ENCODE measurements around the gene KCNA2.

KCNA2 gene

GRCh38 chr1:110617116-110617515 lies 11.0 kb upstream of the KCNA2 start:
- no peak overlapping the region for H3K27ac ChIP-seq (replicated peaks)
- no peaks in the 10 kb centered on the region for H3K27me3 ChIP-seq (ENCODE audit: insufficient read depth, poor library complexity, severe bottlenecking)
- DNase-seq (ENCODE audit: low read depth in 1 of 2, low spot score in 1 of 2), result no peak

GRCh38 chr1:110616587-110616986 lies 10.4 kb upstream of the KCNA2 start:
- Histone ChIP-seq H3K27me3 (ENCODE audit: insufficient read depth, poor library complexity, severe bottlenecking) (no peaks in the 10 kb centered on the region), H3K27ac (replicated peaks) (no peak overlapping the region), H3K4me3 (replicated peaks; ENCODE audit: insufficient read depth, low read length) (no peak overlapping the region)
- TF ChIP-seq SPI1 (IDR thresholded peaks at IDR 0.05; ENCODE audit: borderline replicate concordance, low read depth), result no peak
- peak; percentile 59 for TF ChIP-seq POLR2AphosphoS5 (IDR thresholded peaks at IDR 0.05; ENCODE audit: low read depth)
- peak; percentile 65 for TF ChIP-seq GABPA (IDR thresholded peaks at IDR 0.05; ENCODE audit: low read depth)
- peak; percentile 83 to 90 for DNase-seq (ENCODE audit: low read depth in 1 of 2, low spot score in 1 of 2)

More at GRCh38 chr1:110617116-110617515, 11.0 kb upstream of the KCNA2 start:
- TF ChIP-seq POLR2AphosphoS5 (IDR thresholded peaks at IDR 0.05; ENCODE audit: low read depth), result no peak
- no peak for TF ChIP-seq CTCF (IDR thresholded peaks at IDR 0.05; ENCODE audit: insufficient read depth, low read length)
- no peak for TF ChIP-seq SPI1 (IDR thresholded peaks at IDR 0.05; ENCODE audit: borderline replicate concordance, low read depth)
- no peak for TF ChIP-seq REST (IDR thresholded peaks at IDR 0.05; ENCODE audit: insufficient replicate concordance, low read depth)
- no peak for TF ChIP-seq GABPA (IDR thresholded peaks at IDR 0.05; ENCODE audit: low read depth)
- no peak overlapping the region for H3K4me3 ChIP-seq (replicated peaks; ENCODE audit: insufficient read depth, low read length)

- no peaks in the 10 kb centered on the region for H3K27me3 ChIP-seq (ENCODE audit: insufficient read depth, poor library complexity, severe bottlenecking)
- peak; percentile 90 for TF ChIP-seq CTCF (IDR thresholded peaks at IDR 0.05; ENCODE audit: insufficient read depth, low read length)
- TF ChIP-seq GABPA (IDR thresholded peaks at IDR 0.05; ENCODE audit: low read depth), result no peak
- TF ChIP-seq REST (IDR thresholded peaks at IDR 0.05; ENCODE audit: insufficient replicate concordance, low read depth), result no peak
- TF ChIP-seq SPI1 (IDR thresholded peaks at IDR 0.05; ENCODE audit: borderline replicate concordance, low read depth), result peak; percentile 67; the same call in 1 of the 2 replicates
- no peak for TF ChIP-seq POLR2AphosphoS5 (IDR thresholded peaks at IDR 0.05; ENCODE audit: low read depth)
- H3K4me3 ChIP-seq (replicated peaks; ENCODE audit: insufficient read depth, low read length), result no peak overlapping the region
- DNase-seq (ENCODE audit: low read depth in 1 of 2, low spot score in 1 of 2), result peak; percentile 57 to 76
- no peak overlapping the region for H3K27ac ChIP-seq (replicated peaks)
Observed at GRCh38 chr1:110615548-110616130, 9.5 kb upstream of the KCNA2 start.

GRCh38 chr1:110612060-110612745 lies 6.0 kb upstream of the KCNA2 start:
- Histone ChIP-seq H3K27ac (replicated peaks) (no peak overlapping the region), H3K27me3 (ENCODE audit: insufficient read depth, poor library complexity, severe bottlenecking) (peaks cover 24% of the 10 kb centered on the region), H3K4me3 (replicated peaks; ENCODE audit: insufficient read depth, low read length) (no peak overlapping the region)
- no peak for TF ChIP-seq GABPA (IDR thresholded peaks at IDR 0.05; ENCODE audit: low read depth)
- no peak for TF ChIP-seq POLR2AphosphoS5 (IDR thresholded peaks at IDR 0.05; ENCODE audit: low read depth)
- no peak for TF ChIP-seq CTCF (IDR thresholded peaks at IDR 0.05; ENCODE audit: insufficient read depth, low read length)
- TF ChIP-seq SPI1 (IDR thresholded peaks at IDR 0.05; ENCODE audit: borderline replicate concordance, low read depth), result no peak
- no peak for TF ChIP-seq REST (IDR thresholded peaks at IDR 0.05; ENCODE audit: insufficient replicate concordance, low read depth)
- no peak for DNase-seq (ENCODE audit: low read depth in 1 of 2, low spot score in 1 of 2)

All from HL-60 (cell line).